ENCODE measurements around the gene BTG3. TPM values are rescaled to one million over a fixed set of nuclear protein-coding genes. Genes with fewer than 3 reads are reported as not detected.

BTG3 gene
- total RNA-seq, 2 experiments from 2014 or later = 50.4 to 51.9 TPM

DNA sequence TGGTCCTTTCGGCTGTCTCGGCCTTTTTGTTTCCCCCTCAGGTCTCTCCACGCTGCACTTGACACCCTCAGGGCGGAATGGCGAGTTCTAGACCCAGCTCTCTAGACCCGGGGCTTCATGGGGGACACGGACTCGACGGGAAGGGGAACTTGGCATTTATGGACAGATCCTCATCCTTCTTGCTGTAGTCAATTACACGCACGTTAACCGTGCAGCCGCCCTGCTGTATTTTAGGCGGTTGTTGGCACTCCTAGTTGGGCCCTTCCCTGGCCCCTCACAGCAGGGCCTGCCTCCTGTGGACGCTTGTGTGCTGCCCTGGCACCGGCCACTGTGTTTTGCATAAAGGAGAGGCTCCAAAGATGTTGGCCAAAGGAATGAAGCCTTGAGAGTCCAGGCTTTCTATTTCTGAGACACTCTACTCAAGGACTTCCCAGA lies 558 bp upstream of the BTG3 start:
- CTCF ChIA-PET = interaction anchor here (0.5 kb wide), 1 partner anchor 14 kb away, joined by 3 read pairs; no protein-coding TSS in a partner anchor
- Mint-ChIP-seq H3K27ac (peak overlapping the region; percentile 46), H3K4me3 (peak overlapping the region; percentile 72), H3K9me3 (no peaks in the 10 kb centered on the region), H3K27me3 (ENCODE audit: low read depth) (no peaks in the 10 kb centered on the region), H3K4me1 (ENCODE audit: low read depth) (peaks cover 27% of the 10 kb centered on the region), H3K36me3 (ENCODE audit: low read depth) (peaks cover 23% of the 10 kb centered on the region)
- intact Hi-C loops (cut with micrococcal nuclease) = loop anchor here (5.0 kb wide), 1 partner anchor 1416 kb away; no protein-coding TSS in a partner anchor
- peak; percentile 5 for DNase-seq

GRCh38 chr21:17612023-17612564 lies 607 bp downstream of the BTG3 start:
- peak overlapping the region; percentile 91 for H3K27ac Mint-ChIP-seq
- H3K27me3 Mint-ChIP-seq (ENCODE audit: low read depth) = no peaks in the 10 kb centered on the region
- peak; percentile 43 for DNase-seq
- peaks cover 35% of the 10 kb centered on the region for H3K4me1 Mint-ChIP-seq (ENCODE audit: low read depth)
- H3K4me3 Mint-ChIP-seq = peak overlapping the region; percentile 83
- intact Hi-C loops (cut with micrococcal nuclease) = loop anchor here (1.0 to 5.0 kb wide), 2 partner anchors 207 to 1415 kb away; partner anchors contain the start of gene C21orf91
- peaks cover 34% of the 10 kb centered on the region for H3K36me3 Mint-ChIP-seq (ENCODE audit: low read depth)
- CTCF ChIA-PET = interaction anchor here (0.5 to 1.4 kb wide), 4 partner anchors 30 to 313 kb away, joined by 3 to 6 read pairs (median 4); no protein-coding TSS in a partner anchor
- H3K9me3 Mint-ChIP-seq = no peaks in the 10 kb centered on the region

DNA sequence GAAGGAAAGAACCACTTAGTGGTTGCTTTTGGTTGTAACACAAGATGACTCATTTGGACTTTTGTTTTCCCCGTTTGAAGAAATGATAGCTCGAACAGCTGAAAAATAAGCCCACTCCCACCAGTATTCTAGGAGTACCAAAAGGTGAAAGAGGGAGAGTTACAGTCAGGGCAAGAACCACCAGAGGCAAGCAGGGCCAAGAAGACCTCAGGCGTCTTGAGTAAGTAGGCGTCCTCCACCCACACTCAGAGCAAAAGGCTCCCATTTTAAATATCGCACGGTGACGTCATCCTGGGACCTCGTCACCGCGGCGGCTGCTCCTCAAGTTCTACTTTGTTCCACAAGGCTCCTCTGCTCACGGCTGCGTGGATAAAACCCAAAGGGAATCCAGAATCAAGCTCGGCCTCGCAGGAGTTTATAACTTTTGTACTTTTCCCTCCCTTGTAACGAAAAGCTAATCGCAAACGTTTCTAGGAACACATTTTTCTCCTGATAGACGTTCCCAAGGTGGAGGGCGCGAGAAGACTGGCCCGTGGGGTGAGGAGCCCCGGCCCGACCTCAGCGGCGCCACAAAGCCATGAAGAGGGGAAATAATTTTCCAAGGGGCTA lies 1.2 kb downstream of the BTG3 start:
- Mint-ChIP-seq H3K27ac (peak overlapping the region; percentile 91), H3K9me3 (no peaks in the 10 kb centered on the region), H3K36me3 (ENCODE audit: low read depth) (peaks cover 35% of the 10 kb centered on the region), H3K27me3 (ENCODE audit: low read depth) (no peaks in the 10 kb centered on the region), H3K4me3 (peak overlapping the region; percentile 83), H3K4me1 (ENCODE audit: low read depth) (peaks cover 31% of the 10 kb centered on the region)
- intact Hi-C loops (cut with micrococcal nuclease) = loop anchor here (1.0 to 5.0 kb wide), 8 partner anchors 25 to 1879 kb away; partner anchors contain the start of gene C21orf91
- DNase-seq = peak; percentile 88
- CTCF ChIA-PET = interaction anchor here (0.6 to 1.4 kb wide), 4 partner anchors 26 to 313 kb away, joined by 3 to 5 read pairs (median 3); no protein-coding TSS in a partner anchor

DNA sequence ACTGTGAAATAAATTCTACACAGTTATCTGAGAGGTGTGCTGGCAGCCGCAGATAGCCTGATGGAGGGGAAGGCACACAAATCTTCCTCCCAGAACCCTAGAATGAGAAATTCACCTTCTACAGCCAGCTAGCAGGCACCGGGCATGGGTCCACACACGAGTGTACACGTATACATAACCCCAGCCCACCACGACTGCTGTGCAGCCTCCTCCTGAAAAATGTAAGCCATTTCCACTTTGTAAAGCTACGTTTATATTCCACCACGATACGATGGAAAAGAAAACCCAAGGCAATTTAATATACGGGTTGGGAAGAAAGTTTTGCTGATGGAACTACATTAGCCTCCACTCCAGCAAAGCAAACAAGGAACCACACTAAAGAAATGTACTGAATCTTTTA lies 1.8 kb downstream of the BTG3 start:
- DNase-seq = no peak
- Mint-ChIP-seq H3K27me3 (ENCODE audit: low read depth) (no peaks in the 10 kb centered on the region), H3K4me3 (peak overlapping the region; percentile 83), H3K36me3 (ENCODE audit: low read depth) (peaks cover 35% of the 10 kb centered on the region), H3K9me3 (no peaks in the 10 kb centered on the region), H3K27ac (peak overlapping the region; percentile 91), H3K4me1 (ENCODE audit: low read depth) (peaks cover 31% of the 10 kb centered on the region)
- intact Hi-C loops (cut with micrococcal nuclease) = loop anchor here (1.0 to 5.0 kb wide), 7 partner anchors 25 to 1878 kb away; no protein-coding TSS in a partner anchor
- CTCF ChIA-PET = interaction anchor here (0.6 kb wide), 1 partner anchor 25 kb away, joined by 3 read pairs; no protein-coding TSS in a partner anchor

GRCh38 chr21:17609681-17610080 lies 3.0 kb downstream of the BTG3 start:
- Mint-ChIP-seq H3K27me3 (ENCODE audit: low read depth) (no peaks in the 10 kb centered on the region), H3K4me3 (no peak overlapping the region), H3K27ac (no peak overlapping the region), H3K4me1 (ENCODE audit: low read depth) (peaks cover 31% of the 10 kb centered on the region), H3K36me3 (ENCODE audit: low read depth) (peaks cover 39% of the 10 kb centered on the region), H3K9me3 (no peaks in the 10 kb centered on the region)
- no peak for DNase-seq
- intact Hi-C loops (cut with micrococcal nuclease) = loop anchor here (2.0 to 5.0 kb wide), 4 partner anchors 99 to 1877 kb away; no protein-coding TSS in a partner anchor
- CTCF ChIA-PET = interaction anchor here (0.6 to 1.2 kb wide), 2 partner anchors 143 to 223 kb away, joined by 3 read pairs; no protein-coding TSS in a partner anchor

GRCh38 chr21:17607684-17608083 lies 5.0 kb downstream of the BTG3 start:
- no peak overlapping the region for H3K4me3 Mint-ChIP-seq
- intact Hi-C loops (cut with micrococcal nuclease) = no loop called here
- H3K4me1 Mint-ChIP-seq (ENCODE audit: low read depth) = peaks cover 42% of the 10 kb centered on the region
- H3K9me3 Mint-ChIP-seq = no peaks in the 10 kb centered on the region
- H3K36me3 Mint-ChIP-seq (ENCODE audit: low read depth) = peaks cover 57% of the 10 kb centered on the region
- peak overlapping the region; percentile 39 for H3K27ac Mint-ChIP-seq
- DNase-seq = no peak
- CTCF ChIA-PET = interaction anchor here (1.4 kb wide), 1 partner anchor 22 kb away, joined by 4 read pairs; no protein-coding TSS in a partner anchor
- H3K27me3 Mint-ChIP-seq (ENCODE audit: low read depth) = no peaks in the 10 kb centered on the region

DNA sequence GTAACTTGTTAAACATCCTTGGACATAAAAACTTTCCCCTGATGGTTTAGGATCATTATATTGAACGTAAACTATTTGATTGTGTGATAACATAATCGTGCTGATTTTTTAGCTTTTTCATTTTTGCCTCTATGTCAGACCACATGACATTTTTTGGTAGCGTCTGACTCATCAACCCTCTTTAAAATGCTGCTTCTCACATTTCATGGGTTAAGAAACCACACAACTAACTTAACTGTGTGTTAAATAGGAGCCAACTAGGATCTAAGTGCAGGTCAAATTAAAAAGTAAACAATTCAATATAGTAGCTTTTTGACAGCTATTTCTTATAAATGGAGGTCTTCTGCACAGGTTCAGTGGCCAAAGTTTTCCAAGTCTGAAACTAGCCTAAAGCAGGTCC lies 9.8 kb downstream of the BTG3 start:
- DNase-seq = no peak
- H3K4me3 Mint-ChIP-seq = no peak overlapping the region
- H3K27me3 Mint-ChIP-seq (ENCODE audit: low read depth) = no peaks in the 10 kb centered on the region
- peaks cover 52% of the 10 kb centered on the region for H3K36me3 Mint-ChIP-seq (ENCODE audit: low read depth)
- H3K27ac Mint-ChIP-seq = no peak overlapping the region
- intact Hi-C loops (cut with micrococcal nuclease) = no loop called here
- CTCF ChIA-PET = interaction anchor here (1.4 kb wide), 1 partner anchor 17 kb away, joined by 5 read pairs; no protein-coding TSS in a partner anchor
- H3K9me3 Mint-ChIP-seq = no peaks in the 10 kb centered on the region
- peaks cover 21% of the 10 kb centered on the region for H3K4me1 Mint-ChIP-seq (ENCODE audit: low read depth)

- no peak for DNase-seq
- H3K36me3 Mint-ChIP-seq (ENCODE audit: low read depth) = peaks cover 50% of the 10 kb centered on the region
- CTCF ChIA-PET = interaction anchor here (0.6 to 2.9 kb wide), 2 partner anchors 13 to 328 kb away, joined by 4 to 12 read pairs; no protein-coding TSS in a partner anchor
- H3K4me1 Mint-ChIP-seq (ENCODE audit: low read depth) = peaks cover 11% of the 10 kb centered on the region
- H3K27ac Mint-ChIP-seq = no peak overlapping the region
- H3K27me3 Mint-ChIP-seq (ENCODE audit: low read depth) = no peaks in the 10 kb centered on the region
- intact Hi-C loops (cut with micrococcal nuclease) = no loop called here
- no peaks in the 10 kb centered on the region for H3K9me3 Mint-ChIP-seq
- H3K4me3 Mint-ChIP-seq = no peak overlapping the region
Measured at GRCh38 chr21:17598437-17598836, 14.3 kb downstream of the BTG3 start.

DNA sequence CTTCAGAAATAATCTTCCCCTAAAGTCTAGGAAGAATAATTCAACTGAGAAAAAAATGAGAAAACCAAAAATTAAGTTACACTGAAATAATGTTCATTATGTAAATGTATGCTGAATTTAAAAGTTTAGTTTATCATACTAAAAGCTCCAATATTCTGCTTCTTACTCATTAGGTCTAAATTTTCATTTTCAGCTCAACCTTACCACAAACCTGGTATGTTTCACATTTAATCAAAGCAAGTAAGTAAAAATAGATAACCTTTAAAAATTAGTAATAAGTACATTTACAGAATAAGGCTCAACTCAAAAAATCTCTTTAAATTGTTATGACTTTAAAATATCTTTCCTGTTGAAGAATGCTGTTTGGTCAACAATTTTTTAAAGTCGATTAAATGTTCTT lies 15.0 kb downstream of the BTG3 start:
- Mint-ChIP-seq H3K27me3 (ENCODE audit: low read depth) (no peaks in the 10 kb centered on the region), H3K4me1 (ENCODE audit: low read depth) (peaks cover 5% of the 10 kb centered on the region), H3K27ac (no peak overlapping the region), H3K36me3 (ENCODE audit: low read depth) (peaks cover 46% of the 10 kb centered on the region), H3K4me3 (no peak overlapping the region), H3K9me3 (no peaks in the 10 kb centered on the region)
- CTCF ChIA-PET = interaction anchor here (0.7 to 2.9 kb wide), 2 partner anchors 12 to 211 kb away, joined by 5 to 12 read pairs; no protein-coding TSS in a partner anchor
- DNase-seq = no peak
- intact Hi-C loops (cut with micrococcal nuclease) = no loop called here

GRCh38 chr21:17590430-17590829 lies 22.3 kb downstream of the BTG3 start:
- Mint-ChIP-seq H3K4me3 (no peak overlapping the region), H3K27ac (no peak overlapping the region), H3K36me3 (ENCODE audit: low read depth) (peaks cover 15% of the 10 kb centered on the region), H3K27me3 (ENCODE audit: low read depth) (no peaks in the 10 kb centered on the region), H3K4me1 (ENCODE audit: low read depth) (no peaks in the 10 kb centered on the region), H3K9me3 (no peaks in the 10 kb centered on the region)
- intact Hi-C loops (cut with micrococcal nuclease) = no loop called here
- CTCF ChIA-PET = no interaction called here
- no peak for DNase-seq

DNA sequence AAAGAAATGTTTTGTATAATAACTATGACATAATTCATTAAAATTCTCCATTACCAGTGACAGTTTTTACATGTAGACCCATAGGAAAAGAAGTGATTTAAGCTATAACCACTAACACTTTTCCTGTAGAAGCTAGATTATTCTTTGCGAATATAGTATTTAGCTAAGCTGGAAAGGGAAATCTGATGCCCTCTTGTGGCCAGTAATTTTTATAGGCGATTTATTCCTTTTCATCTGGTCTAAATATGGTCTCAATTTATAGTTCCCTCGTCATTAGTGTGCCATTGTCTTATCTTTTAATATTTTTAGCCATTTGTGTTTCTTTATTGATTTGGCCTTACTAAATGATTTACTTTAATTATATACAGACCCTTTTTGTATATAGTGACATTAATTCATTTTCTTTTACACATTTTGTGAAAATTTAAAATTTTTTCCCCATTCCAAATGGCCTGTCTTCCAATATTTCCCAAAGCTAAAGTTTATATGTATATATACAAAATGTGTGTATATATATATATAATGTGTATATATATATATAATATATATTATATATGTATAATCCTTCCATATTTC lies 26.7 kb downstream of the BTG3 start:
- CTCF ChIA-PET = interaction anchor here (0.6 to 2.2 kb wide), 21 partner anchors 9 to 501 kb away, joined by 3 to 75 read pairs (median 3); no protein-coding TSS in a partner anchor
- H3K36me3 Mint-ChIP-seq (ENCODE audit: low read depth) = no peaks in the 10 kb centered on the region
- intact Hi-C loops (cut with micrococcal nuclease) = loop anchor here (1.0 kb wide), 3 partner anchors 25 to 199 kb away; no protein-coding TSS in a partner anchor
- H3K4me3 Mint-ChIP-seq = no peak overlapping the region
- H3K4me1 Mint-ChIP-seq (ENCODE audit: low read depth) = no peaks in the 10 kb centered on the region
- no peaks in the 10 kb centered on the region for H3K27me3 Mint-ChIP-seq (ENCODE audit: low read depth)
- no peak for DNase-seq
- no peak overlapping the region for H3K27ac Mint-ChIP-seq
- H3K9me3 Mint-ChIP-seq = no peaks in the 10 kb centered on the region

DNA sequence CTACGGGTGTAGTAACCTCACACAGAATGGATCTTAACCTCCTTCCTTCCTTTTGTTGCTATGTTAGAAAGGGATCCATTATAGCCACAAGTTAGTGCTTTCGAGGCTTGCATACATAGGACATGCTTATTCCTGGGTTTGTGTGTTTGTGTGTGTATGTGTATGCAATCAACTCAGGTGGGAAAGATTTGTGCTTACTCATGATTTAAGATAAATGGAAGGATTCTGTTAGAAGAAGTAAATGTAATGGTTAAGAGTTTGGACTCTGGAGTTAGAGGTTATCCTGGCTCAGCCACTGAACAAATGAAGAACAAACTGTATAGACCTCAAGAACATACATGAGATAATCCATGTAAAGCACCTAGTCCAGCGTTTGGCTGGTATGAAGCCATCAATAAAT lies 28.8 kb downstream of the BTG3 start:
- Mint-ChIP-seq H3K27me3 (ENCODE audit: low read depth) (no peaks in the 10 kb centered on the region), H3K36me3 (ENCODE audit: low read depth) (no peaks in the 10 kb centered on the region), H3K4me3 (no peak overlapping the region), H3K27ac (no peak overlapping the region), H3K9me3 (no peaks in the 10 kb centered on the region), H3K4me1 (ENCODE audit: low read depth) (no peaks in the 10 kb centered on the region)
- intact Hi-C loops (cut with micrococcal nuclease) = no loop called here
- no peak for DNase-seq
- CTCF ChIA-PET = interaction anchor here (0.6 to 1.0 kb wide), 2 partner anchors 67 to 197 kb away, joined by 3 read pairs; no protein-coding TSS in a partner anchor

All from activated naive CD4-positive, alpha-beta T cell treated with anti-CD3 and anti-CD28 coated beads for 36 hours (primary cell).